Measurements from ENCODE around the gene THRAP3.

GRCh38 chr1:36329817-36330216 lies 105.6 kb downstream of the THRAP3 start:
- TF ChIP-seq EZH2phosphoT487 (IDR thresholded peaks at IDR 0.05; ENCODE audit: insufficient read depth, low read depth) (no peak), EZH2 (IDR thresholded peaks at IDR 0.05; ENCODE audit: insufficient read depth, poor library complexity, severe bottlenecking) (no peak)

All from GM23248 (cell line).